H4 (cell line): Measurements from ENCODE around the gene GRK5. TPM values are rescaled to one million over a fixed set of nuclear protein-coding genes. Genes with fewer than 3 reads are reported as not detected.

Experiments used
- DNase-seq: peaks from one replicate; pipeline ENCODE4 v3.0.0-alpha.2; 2015; ENCODE audit warnings: low spot score
- total RNA-seq: library from RNA; depleted of rRNA; stranded (reverse); fragments of >200 nt; shearing (Covaris generic); gene quantifications from 2 replicates; pipeline ENCODE4 v1.2.3, GENCODE V29; 2014

The GRK5 gene
- total RNA-seq, 1 experiment from 2014 or later: 9.9 TPM

DNA sequence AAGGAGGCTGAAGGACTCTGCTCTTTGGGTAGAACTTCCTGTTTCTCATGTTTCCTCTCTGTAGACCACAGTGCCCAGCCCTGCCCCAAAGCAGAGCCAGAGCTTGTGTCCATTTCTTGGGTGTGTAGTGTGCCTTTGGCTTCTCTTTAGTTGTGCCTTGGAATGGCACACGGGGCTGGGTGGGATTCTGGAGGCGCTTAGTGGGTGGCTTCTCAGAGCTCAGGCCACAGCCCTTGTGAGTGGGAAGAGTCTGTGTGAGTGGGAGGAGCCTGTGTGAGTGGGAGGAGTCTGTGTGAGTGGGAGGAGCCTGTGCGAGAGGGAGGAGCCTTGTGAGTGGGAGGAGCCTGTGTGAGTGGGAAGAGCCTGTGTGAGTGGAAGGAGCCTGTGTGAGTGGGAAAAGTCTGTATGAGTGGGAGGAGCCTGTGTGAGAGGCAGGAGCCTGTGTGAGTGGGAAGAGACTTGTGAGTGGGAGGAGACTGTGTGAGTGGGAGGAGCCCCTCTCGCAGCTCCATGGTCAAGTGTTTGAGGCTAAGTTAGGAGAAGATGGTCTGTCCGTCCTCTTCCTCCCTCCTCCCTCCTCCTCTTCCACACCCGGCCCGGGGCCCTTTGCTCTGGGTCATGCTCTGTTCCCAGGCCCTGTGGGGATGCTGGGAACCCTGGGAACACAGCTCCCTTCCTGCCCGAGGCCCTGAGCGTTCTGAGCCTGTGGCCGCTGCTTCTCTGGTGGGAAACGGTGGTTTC lies 153.0 kb downstream of the GRK5 start:
- DNase-seq: no peak

DNA sequence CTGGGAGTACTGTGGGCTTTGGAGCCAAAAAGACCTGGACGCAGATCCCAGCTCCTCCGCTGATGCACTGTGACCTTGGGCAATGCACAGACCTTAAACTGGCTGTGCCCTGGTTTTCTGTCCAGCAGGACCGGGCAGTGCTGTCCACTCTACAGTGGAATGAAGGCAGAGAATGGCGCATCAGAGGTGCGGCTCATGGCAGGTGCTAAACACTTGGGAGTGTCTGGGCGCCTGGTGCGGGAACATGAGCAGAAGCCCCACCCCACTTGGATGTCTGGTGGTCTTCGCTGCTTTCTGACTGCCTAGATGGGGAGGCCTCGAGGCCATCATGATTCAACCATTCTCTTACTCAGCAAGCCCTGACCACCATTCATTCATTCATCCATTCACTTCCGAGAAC lies 153.7 kb downstream of the GRK5 start:
- DNase-seq: no peak

DNA sequence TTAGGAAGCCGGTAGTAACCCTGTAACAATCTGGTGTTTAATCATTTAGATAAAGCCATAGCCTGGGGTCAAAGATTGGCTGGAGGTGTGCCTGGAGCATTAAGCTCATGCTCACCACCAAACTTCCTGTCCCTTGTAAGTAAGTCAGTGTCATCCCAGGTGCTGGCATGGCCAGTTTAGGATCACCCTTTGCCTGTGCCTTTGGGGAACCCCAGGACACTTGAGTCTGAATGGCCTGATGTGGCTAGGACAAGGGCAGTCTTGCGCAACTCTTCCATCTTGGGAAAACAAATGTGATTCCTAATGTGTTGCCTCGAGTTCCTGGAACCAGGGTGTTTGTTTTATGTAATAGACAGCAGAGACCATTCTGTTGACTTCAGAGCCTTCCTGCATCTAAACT lies 154.8 kb downstream of the GRK5 start:
- no peak for DNase-seq

- DNase-seq: no peak
Measured at GRCh38 chr10:119364645-119365600, 157.6 kb downstream of the GRK5 start.

DNA sequence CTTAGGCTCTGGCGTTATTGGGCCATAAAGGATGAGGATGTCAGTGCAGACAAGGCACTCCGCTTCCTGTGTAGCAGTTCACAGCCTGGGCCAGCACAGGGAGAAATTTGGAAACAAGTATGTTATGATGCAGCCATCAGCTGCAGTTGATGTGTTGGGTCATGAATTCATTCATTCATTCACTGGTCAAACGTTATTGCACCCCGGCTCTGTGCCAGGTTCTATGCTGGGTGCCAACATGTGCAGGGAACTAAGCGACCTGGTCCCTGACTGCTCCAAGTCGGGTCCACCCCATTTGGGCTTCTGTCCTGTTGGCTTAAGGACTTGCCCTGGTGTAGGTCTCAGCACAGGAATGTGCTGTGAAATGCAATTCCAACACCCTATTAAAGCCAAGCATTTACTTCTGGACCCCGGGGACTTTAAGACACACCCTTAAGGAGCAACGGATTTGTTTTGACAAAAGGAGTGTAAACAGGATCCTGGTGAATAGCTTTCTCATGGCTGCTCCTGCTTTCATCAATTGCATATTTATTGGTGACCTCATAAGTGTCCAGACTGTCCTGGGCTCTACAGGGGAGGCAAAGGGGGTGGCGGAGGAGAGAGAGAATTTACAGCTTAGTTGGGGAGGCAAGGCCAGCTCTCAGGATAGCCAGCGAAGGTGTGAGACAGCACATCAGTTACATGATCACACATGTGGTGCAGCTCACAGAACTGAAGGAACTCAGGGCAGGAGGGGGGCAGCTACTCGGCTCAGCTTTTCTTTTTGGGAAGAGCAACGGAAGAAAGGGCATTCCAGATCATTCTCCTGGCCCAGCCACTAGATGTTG lies 158.6 kb downstream of the GRK5 start:
- DNase-seq: no peak

GRCh38 chr10:119367841-119368549 lies 160.6 kb downstream of the GRK5 start:
- no peak for DNase-seq

GRCh38 chr10:119368581-119368980 lies 161.2 kb downstream of the GRK5 start:
- no peak for DNase-seq

DNA sequence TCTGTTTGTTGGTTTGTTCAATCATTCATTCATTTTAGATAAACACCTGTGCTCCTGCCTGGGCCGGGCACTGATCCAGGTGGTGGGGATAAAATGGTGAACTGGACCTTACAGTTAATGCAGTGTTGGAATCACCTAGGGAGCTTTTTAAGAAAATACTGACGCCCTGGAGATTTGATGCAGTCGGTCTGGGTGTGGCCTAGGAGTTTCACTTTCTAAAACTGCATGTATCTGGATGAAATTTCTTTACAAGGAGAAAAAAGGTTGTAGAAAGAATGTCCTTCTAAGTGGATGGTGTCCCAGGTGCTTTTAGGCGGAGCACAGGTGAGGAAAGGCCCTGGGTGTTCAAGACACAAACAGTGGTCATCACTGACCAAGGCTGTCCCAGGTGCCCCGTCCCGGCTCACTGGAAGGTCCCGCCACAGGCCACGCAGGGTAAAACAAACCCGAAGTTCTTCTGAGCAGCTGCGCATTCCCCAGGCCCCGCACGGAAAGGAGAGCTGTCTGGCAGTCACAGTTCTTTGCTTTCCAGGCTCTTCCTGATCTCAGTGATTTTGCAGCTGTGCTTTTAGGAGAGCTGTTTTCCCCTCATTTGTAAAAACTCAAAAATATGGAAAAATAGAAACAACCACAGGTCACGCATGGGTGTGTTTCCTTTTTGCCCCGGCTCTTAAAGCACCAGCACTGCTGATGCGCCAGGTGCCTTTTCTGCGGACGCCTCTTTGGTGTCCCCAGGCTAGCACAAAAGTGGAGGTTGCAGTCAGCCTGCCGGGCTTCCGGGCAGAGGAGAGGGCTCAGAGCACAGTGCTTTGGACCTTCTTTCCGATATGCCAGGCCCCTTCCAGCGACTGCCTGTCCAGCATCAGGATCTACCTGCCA lies 161.9 kb downstream of the GRK5 start:
- DNase-seq: no peak

- DNase-seq: peak; percentile 68
Measured at GRCh38 chr10:119370111-119370741, 162.9 kb downstream of the GRK5 start.

GRCh38 chr10:119370972-119371703 lies 163.8 kb downstream of the GRK5 start:
- peak; percentile 74 for DNase-seq

DNA sequence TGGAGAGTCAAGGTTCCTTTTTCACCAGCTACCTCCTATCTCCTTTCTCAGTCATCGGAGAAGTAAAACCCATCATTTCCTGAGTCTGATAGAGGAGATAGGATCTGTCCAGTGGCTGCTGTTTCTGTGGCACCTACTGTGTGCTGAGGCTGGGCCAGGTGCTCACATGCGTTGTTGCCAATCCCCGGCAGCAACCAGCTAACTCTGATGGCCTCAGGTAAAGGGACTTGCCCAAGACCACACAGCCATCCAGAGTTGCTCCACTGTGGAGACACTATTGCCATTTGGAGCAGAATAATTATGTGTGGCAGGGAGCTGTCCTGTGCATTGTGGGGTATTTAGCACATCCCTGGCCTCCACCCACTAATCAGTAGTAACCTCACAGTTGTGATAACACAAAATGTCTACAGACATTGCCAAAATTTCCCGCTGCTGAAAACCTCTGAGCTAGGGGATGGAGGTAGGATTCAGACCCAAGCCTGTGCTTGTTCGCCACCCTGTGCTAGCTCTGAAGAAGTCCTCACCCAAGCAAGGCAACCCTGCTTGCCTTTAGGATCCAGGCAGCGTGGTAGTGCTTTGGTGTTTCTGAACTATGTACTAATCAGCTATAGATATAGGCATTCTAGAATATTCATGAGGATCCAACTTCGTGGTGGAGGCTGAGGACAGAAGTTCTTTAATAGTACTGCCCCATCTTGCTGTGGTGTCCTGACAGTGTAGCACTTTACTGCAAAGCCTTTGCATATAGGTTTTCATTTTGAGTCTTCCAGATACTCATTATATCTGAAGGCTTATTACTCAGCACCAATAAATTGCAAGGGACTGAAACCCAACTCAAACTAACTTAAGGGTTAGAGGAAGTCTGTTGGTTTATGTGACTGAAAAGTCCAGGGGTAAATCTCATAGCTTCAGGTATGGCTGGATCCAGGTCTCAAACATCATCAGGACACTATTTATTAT lies 164.6 kb downstream of the GRK5 start:
- no peak for DNase-seq

- no peak for DNase-seq
Measured at GRCh38 chr10:119373294-119374102, 166.1 kb downstream of the GRK5 start.

GRCh38 chr10:119374236-119374635 lies 166.9 kb downstream of the GRK5 start:
- DNase-seq: no peak

GRCh38 chr10:119375574-119376272 lies 168.4 kb downstream of the GRK5 start:
- peak; percentile 73 for DNase-seq

DNA sequence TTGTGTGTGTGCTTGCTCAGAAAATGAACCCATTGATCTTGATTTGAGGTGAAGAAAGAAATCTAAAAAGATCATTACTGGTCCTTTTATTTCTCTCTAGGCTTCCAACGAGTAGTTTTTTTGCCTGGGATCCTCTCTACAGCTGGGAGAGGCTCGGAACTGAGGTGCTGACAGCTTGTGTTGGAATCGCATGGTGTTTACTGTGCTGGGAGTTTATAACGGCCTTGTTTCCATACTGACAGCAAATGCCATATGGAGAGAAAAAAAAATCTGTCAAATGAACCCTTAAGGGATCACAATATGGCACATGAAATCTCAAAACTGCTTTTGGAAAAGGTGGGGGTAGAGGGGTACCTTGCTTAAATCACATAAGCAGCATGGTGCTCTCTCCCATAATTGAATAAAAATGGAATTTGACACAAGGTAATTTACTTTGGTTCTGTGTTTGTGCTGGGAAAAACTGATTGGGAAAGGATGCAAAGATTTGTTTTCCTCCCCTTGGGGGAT lies 170.1 kb downstream of the GRK5 start:
- DNase-seq: no peak
